ENCODE data around the gene PXDC1. TPM values are rescaled to one million over a fixed set of nuclear protein-coding genes. Genes with fewer than 3 reads are reported as not detected.
A peak's percentile ranks its signal among the peaks of the same experiment; 100 is the strongest.
"Not testable (repeated sequence)": the region's sequence is repeated elsewhere in the genome, so short reads cannot be mapped to it uniquely, and the experiment has no call there.

PXDC1 gene
- polyA plus RNA-seq, 1 donor from 2014 or later, result 9.5 TPM

- Mint-ChIP-seq H3K4me1 (peaks cover 6 to 8% (median 7%) of the 10 kb centered on the region in 3 donors), H3K27ac (no peak overlapping the region), H3K36me3 (peaks cover 2% of the 10 kb centered on the region), H3K4me3 (no peak overlapping the region), H3K9me3 (peaks cover 0 to 4% (median 0%) of the 10 kb centered on the region in 3 donors), H3K27me3 (no peaks in the 10 kb centered on the region)
These were observed 23.9 kb upstream of the PXDC1 start for GRCh38 chr6:3775386-3775785.

GRCh38 chr6:3773678-3774298 is 22.3 kb upstream of the PXDC1 start:
- no peak overlapping the region for H3K4me3 Mint-ChIP-seq
- peaks cover 2% of the 10 kb centered on the region for H3K36me3 Mint-ChIP-seq
- peaks cover 4% of the 10 kb centered on the region for H3K27me3 Mint-ChIP-seq
- peaks cover 14 to 19% (median 17%) of the 10 kb centered on the region in 3 donors for H3K4me1 Mint-ChIP-seq
- H3K27ac Mint-ChIP-seq, result no peak overlapping the region
- H3K9me3 Mint-ChIP-seq, result peaks cover 0 to 4% (median 0%) of the 10 kb centered on the region in 3 donors

- peaks cover 18 to 26% (median 18%) of the 10 kb centered on the region in 3 donors for H3K4me1 Mint-ChIP-seq
- H3K27ac Mint-ChIP-seq, H3K36me3 Mint-ChIP-seq, H3K27me3 Mint-ChIP-seq, H3K4me3 Mint-ChIP-seq, H3K9me3 Mint-ChIP-seq: not testable (repeated sequence)
These were observed 20.9 kb upstream of the PXDC1 start for GRCh38 chr6:3772127-3772999.

- peak overlapping the region in 1 of 4 donors; percentile 68 for H3K4me3 Mint-ChIP-seq
- H3K36me3 Mint-ChIP-seq, result peaks cover 2% of the 10 kb centered on the region
- H3K9me3 Mint-ChIP-seq, result peaks cover 0 to 4% (median 0%) of the 10 kb centered on the region in 3 donors
- H3K4me1 Mint-ChIP-seq, result peaks cover 18 to 27% (median 19%) of the 10 kb centered on the region in 3 donors
- peaks cover 4% of the 10 kb centered on the region for H3K27me3 Mint-ChIP-seq
- H3K27ac Mint-ChIP-seq, result no peak overlapping the region
These were observed 20.0 kb upstream of the PXDC1 start for GRCh38 chr6:3771407-3772011.

GRCh38 chr6:3770023-3770720 is 18.7 kb upstream of the PXDC1 start:
- Mint-ChIP-seq H3K27ac (no peak overlapping the region), H3K4me1 (peaks cover 26 to 33% (median 32%) of the 10 kb centered on the region in 3 donors), H3K36me3 (peaks cover 2% of the 10 kb centered on the region), H3K4me3 (peak overlapping the region; percentile 9 to 97 (median 88)), H3K27me3 (peaks cover 4% of the 10 kb centered on the region), H3K9me3 (peaks cover 0 to 4% (median 0%) of the 10 kb centered on the region in 3 donors)

GRCh38 chr6:3769610-3770009 is 18.1 kb upstream of the PXDC1 start:
- Mint-ChIP-seq H3K9me3 (peaks cover 0 to 4% (median 0%) of the 10 kb centered on the region in 3 donors), H3K36me3 (peaks cover 2% of the 10 kb centered on the region), H3K4me1 (peaks cover 30 to 38% (median 36%) of the 10 kb centered on the region in 3 donors), H3K4me3 (peak overlapping the region in 3 of 4 donors; percentile 82 to 97 (median 93)), H3K27me3 (peaks cover 4% of the 10 kb centered on the region), H3K27ac (no peak overlapping the region)

GRCh38 chr6:3768502-3768901 is 17.0 kb upstream of the PXDC1 start:
- Mint-ChIP-seq H3K27me3 (peaks cover 4% of the 10 kb centered on the region), H3K27ac (no peak overlapping the region), H3K4me1 (peaks cover 35 to 38% (median 36%) of the 10 kb centered on the region in 3 donors), H3K36me3 (peaks cover under 1% of the 10 kb centered on the region), H3K9me3 (peaks cover 0 to 1% (median 0%) of the 10 kb centered on the region in 3 donors), H3K4me3 (no peak overlapping the region)

GRCh38 chr6:3767483-3767882 is 16.0 kb upstream of the PXDC1 start:
- H3K27ac Mint-ChIP-seq, H3K27me3 Mint-ChIP-seq: not testable (repeated sequence)

GRCh38 chr6:3766214-3766613 is 14.7 kb upstream of the PXDC1 start:
- Mint-ChIP-seq H3K9me3 (no peaks in the 10 kb centered on the region), H3K27me3 (peaks cover 4% of the 10 kb centered on the region), H3K36me3 (no peaks in the 10 kb centered on the region), H3K4me1 (peaks cover 32 to 38% (median 36%) of the 10 kb centered on the region in 3 donors), H3K27ac (peak overlapping the region in 1 of 3 donors; percentile 57), H3K4me3 (no peak overlapping the region)

More at GRCh38 chr6:3767483-3767882, 16.0 kb upstream of the PXDC1 start:
- H3K4me3 Mint-ChIP-seq, result peak overlapping the region in 2 of 4 donors; percentile 58 to 60
- peaks cover 33 to 38% (median 36%) of the 10 kb centered on the region in 3 donors for H3K4me1 Mint-ChIP-seq
- H3K9me3 Mint-ChIP-seq, H3K36me3 Mint-ChIP-seq: not testable (repeated sequence)

- Mint-ChIP-seq H3K4me3 (no peak overlapping the region), H3K27me3 (peaks cover 4% of the 10 kb centered on the region), H3K36me3 (no peaks in the 10 kb centered on the region), H3K9me3 (no peaks in the 10 kb centered on the region), H3K4me1 (peaks cover 28 to 32% (median 32%) of the 10 kb centered on the region in 3 donors), H3K27ac (no peak overlapping the region)
These were observed 13.9 kb upstream of the PXDC1 start for GRCh38 chr6:3765415-3765814.

- Mint-ChIP-seq H3K27ac (peak overlapping the region in 1 of 3 donors; percentile 16), H3K4me3 (peak overlapping the region in 2 of 4 donors; percentile 20 to 30), H3K27me3 (no peaks in the 10 kb centered on the region), H3K9me3 (no peaks in the 10 kb centered on the region), H3K36me3 (no peaks in the 10 kb centered on the region), H3K4me1 (peaks cover 22 to 25% (median 25%) of the 10 kb centered on the region in 3 donors)
These were observed 13.2 kb upstream of the PXDC1 start for GRCh38 chr6:3764516-3765335.

- no peaks in the 10 kb centered on the region for H3K36me3 Mint-ChIP-seq
- H3K4me1 Mint-ChIP-seq, result peaks cover 15 to 22% (median 19%) of the 10 kb centered on the region in 3 donors
- H3K27me3 Mint-ChIP-seq, result no peaks in the 10 kb centered on the region
These were observed 11.3 kb upstream of the PXDC1 start for GRCh38 chr6:3762852-3763251.

GRCh38 chr6:3762359-3762758 is 10.8 kb upstream of the PXDC1 start:
- peaks cover 13 to 19% (median 17%) of the 10 kb centered on the region in 3 donors for H3K4me1 Mint-ChIP-seq
- no peak overlapping the region for H3K4me3 Mint-ChIP-seq
- H3K27me3 Mint-ChIP-seq, result no peaks in the 10 kb centered on the region
- no peaks in the 10 kb centered on the region for H3K36me3 Mint-ChIP-seq
- peak overlapping the region in 1 of 3 donors; percentile 10 for H3K27ac Mint-ChIP-seq
- no peaks in the 10 kb centered on the region for H3K9me3 Mint-ChIP-seq

More at GRCh38 chr6:3762852-3763251, 11.3 kb upstream of the PXDC1 start:
- H3K4me3 Mint-ChIP-seq, result no peak overlapping the region
- no peaks in the 10 kb centered on the region for H3K9me3 Mint-ChIP-seq
- no peak overlapping the region for H3K27ac Mint-ChIP-seq

GRCh38 chr6:3761989-3762270 is 10.4 kb upstream of the PXDC1 start:
- Mint-ChIP-seq H3K4me1 (peaks cover 11 to 19% (median 17%) of the 10 kb centered on the region in 3 donors), H3K9me3 (no peaks in the 10 kb centered on the region), H3K27ac (peak overlapping the region in 1 of 3 donors; percentile 10), H3K36me3 (no peaks in the 10 kb centered on the region), H3K4me3 (no peak overlapping the region), H3K27me3 (no peaks in the 10 kb centered on the region)

Data from IgD-negative memory B cell (primary cell).